Measurements from ENCODE around the gene EHMT2. TPM values are rescaled to one million over a fixed set of nuclear protein-coding genes. Genes with fewer than 3 reads are reported as not detected.

The EHMT2 gene
- total RNA-seq, 1 experiment from 2014 or later: 65.7 TPM

DNA sequence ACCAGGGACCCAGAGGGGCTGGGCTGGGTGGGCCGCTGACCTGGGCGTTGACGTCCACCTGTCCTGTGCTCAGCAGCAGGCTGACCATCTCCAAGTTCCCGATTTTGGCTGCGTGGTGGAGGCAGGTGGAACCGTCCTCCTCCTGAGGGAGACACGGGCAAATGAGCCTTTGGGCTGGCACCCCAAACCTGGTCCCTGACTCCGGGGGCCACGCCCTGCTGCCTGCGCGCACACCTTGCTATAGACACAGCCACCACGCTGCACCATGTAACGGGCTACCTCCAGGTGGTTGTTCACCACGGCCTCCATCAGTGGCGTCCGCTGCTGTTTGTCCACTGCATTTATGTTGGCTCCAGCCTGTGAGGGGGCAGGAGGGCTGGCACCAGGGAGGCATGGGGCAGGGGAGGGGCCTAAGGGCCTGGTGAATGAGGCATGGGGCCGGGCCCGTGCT, 10.9 kb downstream of the EHMT2 start:
- Mint-ChIP-seq H3K9me3 (ENCODE audit: unreplicated experiment) (no peaks in the 10 kb centered on the region), H3K36me3 (ENCODE audit: insufficient read depth, unreplicated experiment) (peaks cover 64% of the 10 kb centered on the region), H3K4me3 (ENCODE audit: unreplicated experiment) (no peak overlapping the region), H3K4me1 (ENCODE audit: low read depth, unreplicated experiment) (no peaks in the 10 kb centered on the region), H3K27me3 (ENCODE audit: insufficient read depth, unreplicated experiment) (no peaks in the 10 kb centered on the region), H3K27ac (ENCODE audit: unreplicated experiment) (no peak overlapping the region)
- Histone ChIP-seq H3K36me3 (ENCODE audit: control insufficient read depth, insufficient read depth, low read length) (no peaks in the 10 kb centered on the region; the same call in none of the 2 replicates), H3K27me3 (replicated peaks; ENCODE audit: control insufficient read depth, insufficient read depth, low read length) (no peaks in the 10 kb centered on the region), H3K9me3 (no peaks in the 10 kb centered on the region), H3K4me1 (no peaks in the 10 kb centered on the region), H3K4me3 (ENCODE audit: low read depth, low read length) (no peak overlapping the region)
- CTCF ChIA-PET: interaction anchor here (1.3 kb wide), 1 partner anchor 11 kb away, joined by 11 read pairs; the partner anchor contains the start of gene EHMT2
- intact Hi-C loops (cut with micrococcal nuclease; ENCODE audit: unreplicated experiment): no loop called here
- BruUV-seq (replicated peaks): no TSS peak
- TF ChIP-seq, protein P1, sequence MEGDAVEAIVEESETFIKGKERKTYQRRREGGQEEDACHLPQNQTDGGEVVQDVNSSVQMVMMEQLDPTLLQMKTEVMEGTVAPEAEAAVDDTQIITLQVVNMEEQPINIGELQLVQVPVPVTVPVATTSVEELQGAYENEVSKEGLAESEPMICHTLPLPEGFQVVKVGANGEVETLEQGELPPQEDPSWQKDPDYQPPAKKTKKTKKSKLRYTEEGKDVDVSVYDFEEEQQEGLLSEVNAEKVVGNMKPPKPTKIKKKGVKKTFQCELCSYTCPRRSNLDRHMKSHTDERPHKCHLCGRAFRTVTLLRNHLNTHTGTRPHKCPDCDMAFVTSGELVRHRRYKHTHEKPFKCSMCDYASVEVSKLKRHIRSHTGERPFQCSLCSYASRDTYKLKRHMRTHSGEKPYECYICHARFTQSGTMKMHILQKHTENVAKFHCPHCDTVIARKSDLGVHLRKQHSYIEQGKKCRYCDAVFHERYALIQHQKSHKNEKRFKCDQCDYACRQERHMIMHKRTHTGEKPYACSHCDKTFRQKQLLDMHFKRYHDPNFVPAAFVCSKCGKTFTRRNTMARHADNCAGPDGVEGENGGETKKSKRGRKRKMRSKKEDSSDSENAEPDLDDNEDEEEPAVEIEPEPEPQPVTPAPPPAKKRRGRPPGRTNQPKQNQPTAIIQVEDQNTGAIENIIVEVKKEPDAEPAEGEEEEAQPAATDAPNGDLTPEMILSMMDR (IDR thresholded peaks at IDR 0.05; ENCODE audit: insufficient read depth in 1 of 2, low read depth in 1 of 2, low read length in 1 of 2, severe bottlenecking in 1 of 2, unreplicated experiment in 1 of 2): no peak
- no peak for DNase-seq
- POLR2A ChIA-PET: no interaction called here

DNA sequence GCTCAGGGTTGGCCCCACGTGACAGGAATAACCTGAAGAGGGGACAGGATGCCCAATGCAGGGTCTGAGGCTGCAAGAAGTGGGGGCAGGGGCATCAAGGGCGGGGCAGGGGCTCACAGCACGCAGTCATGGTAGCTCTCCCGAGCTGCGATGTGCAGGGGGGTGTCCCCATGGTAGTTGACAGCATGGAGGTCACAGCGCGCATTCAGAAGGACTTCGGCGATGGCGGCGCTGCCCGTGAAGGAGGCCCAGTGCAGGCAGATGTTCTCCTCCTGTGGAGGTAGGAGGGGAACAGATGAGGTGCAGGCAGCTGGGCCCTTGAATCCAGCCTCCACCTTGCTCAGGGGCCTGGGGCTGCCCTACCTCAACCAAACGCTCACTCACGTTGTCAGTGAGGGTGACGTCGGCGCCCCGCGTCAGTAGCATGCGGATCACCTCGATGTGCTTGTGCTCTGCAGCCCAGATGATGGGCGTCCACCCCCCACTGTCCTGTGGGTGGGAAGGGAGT, 12.9 kb downstream of the EHMT2 start:
- ChIA-PET POLR2A (no interaction called here), CTCF (no interaction called here)
- H3K4me3 ChIP-seq (ENCODE audit: low read depth, low read length): no peak overlapping the region
- H3K4me3 Mint-ChIP-seq (ENCODE audit: unreplicated experiment): no peak overlapping the region
- H3K4me1 Mint-ChIP-seq (ENCODE audit: low read depth, unreplicated experiment): no peaks in the 10 kb centered on the region
- H3K36me3 Mint-ChIP-seq (ENCODE audit: insufficient read depth, unreplicated experiment): peaks cover 58% of the 10 kb centered on the region
- no peaks in the 10 kb centered on the region for H3K9me3 Mint-ChIP-seq (ENCODE audit: unreplicated experiment)
- H3K9me3 ChIP-seq: no peaks in the 10 kb centered on the region
- no peaks in the 10 kb centered on the region for H3K27me3 ChIP-seq (replicated peaks; ENCODE audit: control insufficient read depth, insufficient read depth, low read length)
- no peaks in the 10 kb centered on the region for H3K27me3 Mint-ChIP-seq (ENCODE audit: insufficient read depth, unreplicated experiment)
- H3K27ac Mint-ChIP-seq (ENCODE audit: unreplicated experiment): no peak overlapping the region
- no peak for DNase-seq
- no TSS peak for BruUV-seq (replicated peaks)
- H3K4me1 ChIP-seq: no peaks in the 10 kb centered on the region
- H3K36me3 ChIP-seq (ENCODE audit: control insufficient read depth, insufficient read depth, low read length): no peaks in the 10 kb centered on the region; the same call in none of the 2 replicates
- intact Hi-C loops (cut with micrococcal nuclease; ENCODE audit: unreplicated experiment): no loop called here
- TF ChIP-seq, protein P1 (IDR thresholded peaks at IDR 0.05; ENCODE audit: insufficient read depth in 1 of 2, low read depth in 1 of 2, low read length in 1 of 2, severe bottlenecking in 1 of 2, unreplicated experiment in 1 of 2): no peak

DNA sequence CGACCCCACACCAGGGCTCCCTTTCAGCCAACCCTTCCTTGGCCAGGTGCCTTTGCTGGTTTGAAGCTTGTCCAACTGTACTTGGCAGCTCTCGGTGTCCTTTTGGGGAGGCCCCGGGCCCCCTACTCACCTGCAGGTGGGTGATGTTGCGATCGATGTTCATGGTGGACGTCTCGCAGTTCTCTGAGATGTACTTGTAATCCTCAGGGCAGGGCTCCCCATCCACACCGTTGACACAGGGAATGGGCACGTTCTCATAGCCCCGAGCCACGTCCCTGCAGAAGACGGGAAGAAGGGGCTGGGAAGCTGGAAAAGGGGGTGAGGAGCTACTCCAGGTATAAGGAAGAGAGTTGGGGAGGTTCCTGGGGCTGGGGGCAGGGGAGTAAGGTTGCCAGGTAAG, 13.8 kb downstream of the EHMT2 start:
- Histone ChIP-seq H3K4me3 (ENCODE audit: low read depth, low read length) (no peak overlapping the region), H3K4me1 (no peaks in the 10 kb centered on the region), H3K9me3 (no peaks in the 10 kb centered on the region), H3K36me3 (ENCODE audit: control insufficient read depth, insufficient read depth, low read length) (no peaks in the 10 kb centered on the region; the same call in none of the 2 replicates), H3K27me3 (replicated peaks; ENCODE audit: control insufficient read depth, insufficient read depth, low read length) (no peaks in the 10 kb centered on the region)
- H3K27me3 Mint-ChIP-seq (ENCODE audit: insufficient read depth, unreplicated experiment): no peaks in the 10 kb centered on the region
- CTCF ChIA-PET: interaction anchor here (0.8 kb wide), 1 partner anchor 62 kb away, joined by 3 read pairs; the partner anchor contains the start of gene CFB
- intact Hi-C loops (cut with micrococcal nuclease; ENCODE audit: unreplicated experiment): no loop called here
- H3K36me3 Mint-ChIP-seq (ENCODE audit: insufficient read depth, unreplicated experiment): peaks cover 48% of the 10 kb centered on the region
- no peak overlapping the region for H3K27ac Mint-ChIP-seq (ENCODE audit: unreplicated experiment)
- no peaks in the 10 kb centered on the region for H3K4me1 Mint-ChIP-seq (ENCODE audit: low read depth, unreplicated experiment)
- no peak for DNase-seq
- no peak overlapping the region for H3K4me3 Mint-ChIP-seq (ENCODE audit: unreplicated experiment)
- POLR2A ChIA-PET: interaction anchor here (1.0 kb wide), 1 partner anchor 56 kb away, joined by 4 read pairs; the partner anchor contains the start of gene HSPA1B
- H3K9me3 Mint-ChIP-seq (ENCODE audit: unreplicated experiment): no peaks in the 10 kb centered on the region
- TF ChIP-seq, protein P1 (IDR thresholded peaks at IDR 0.05; ENCODE audit: insufficient read depth in 1 of 2, low read depth in 1 of 2, low read length in 1 of 2, severe bottlenecking in 1 of 2, unreplicated experiment in 1 of 2): no peak
- BruUV-seq (replicated peaks): no TSS peak

Data from Caco-2 (cell line).